Mucosa of stomach (tissue), 1 donor: ENCODE measurements around the gene GDPGP1.
"Not testable (repeated sequence)": the region's sequence is repeated elsewhere in the genome, so short reads cannot be mapped to it uniquely, and the experiment has no call there.

ENCODE experiments used
- H3K27me3 ChIP-seq: one replicate; pipeline ENCODE4 v1.7.0; 2013; ENCODE audit warnings: mild to moderate bottlenecking, low read length; ENCODE audit not compliant: control insufficient read depth, insufficient read depth
- H3K36me3 ChIP-seq: one replicate; pipeline ENCODE4 v1.7.0; 2013; ENCODE audit warnings: low read length; ENCODE audit not compliant: control insufficient read depth, insufficient read depth
- H3K4me1 ChIP-seq: one replicate; pipeline ENCODE4 v1.7.0; 2013; ENCODE audit warnings: mild to moderate bottlenecking, low read length; ENCODE audit not compliant: control insufficient read depth, insufficient read depth
- H3K4me3 ChIP-seq: one replicate; pipeline ENCODE4 v1.7.0; 2013; ENCODE audit warnings: low read length
- H3K9ac ChIP-seq: one replicate; pipeline ENCODE4 v1.7.0; 2013; ENCODE audit warnings: mild to moderate bottlenecking, low read length, moderate library complexity
- H3K9me3 ChIP-seq: one replicate; pipeline ENCODE4 v1.7.0; 2013; ENCODE audit warnings: mild to moderate bottlenecking, low read length, moderate library complexity; ENCODE audit not compliant: control insufficient read depth
- donor health status: Pancreatic carcinoma.

The GDPGP1 gene, protein sequence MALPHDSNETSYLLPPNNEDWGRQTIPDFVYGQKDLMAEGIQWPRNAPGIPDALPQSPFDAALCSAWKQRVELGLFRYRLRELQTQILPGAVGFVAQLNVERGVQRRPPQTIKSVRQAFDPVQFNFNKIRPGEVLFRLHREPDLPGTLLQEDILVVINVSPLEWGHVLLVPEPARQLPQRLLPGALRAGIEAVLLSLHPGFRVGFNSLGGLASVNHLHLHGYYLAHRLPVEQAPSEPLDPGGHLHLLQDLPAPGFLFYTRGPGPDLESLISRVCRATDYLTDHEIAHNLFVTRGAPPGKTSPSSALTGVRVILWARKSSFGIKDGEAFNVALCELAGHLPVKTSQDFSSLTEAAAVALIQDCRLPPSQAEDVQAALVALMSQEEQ

DNA sequence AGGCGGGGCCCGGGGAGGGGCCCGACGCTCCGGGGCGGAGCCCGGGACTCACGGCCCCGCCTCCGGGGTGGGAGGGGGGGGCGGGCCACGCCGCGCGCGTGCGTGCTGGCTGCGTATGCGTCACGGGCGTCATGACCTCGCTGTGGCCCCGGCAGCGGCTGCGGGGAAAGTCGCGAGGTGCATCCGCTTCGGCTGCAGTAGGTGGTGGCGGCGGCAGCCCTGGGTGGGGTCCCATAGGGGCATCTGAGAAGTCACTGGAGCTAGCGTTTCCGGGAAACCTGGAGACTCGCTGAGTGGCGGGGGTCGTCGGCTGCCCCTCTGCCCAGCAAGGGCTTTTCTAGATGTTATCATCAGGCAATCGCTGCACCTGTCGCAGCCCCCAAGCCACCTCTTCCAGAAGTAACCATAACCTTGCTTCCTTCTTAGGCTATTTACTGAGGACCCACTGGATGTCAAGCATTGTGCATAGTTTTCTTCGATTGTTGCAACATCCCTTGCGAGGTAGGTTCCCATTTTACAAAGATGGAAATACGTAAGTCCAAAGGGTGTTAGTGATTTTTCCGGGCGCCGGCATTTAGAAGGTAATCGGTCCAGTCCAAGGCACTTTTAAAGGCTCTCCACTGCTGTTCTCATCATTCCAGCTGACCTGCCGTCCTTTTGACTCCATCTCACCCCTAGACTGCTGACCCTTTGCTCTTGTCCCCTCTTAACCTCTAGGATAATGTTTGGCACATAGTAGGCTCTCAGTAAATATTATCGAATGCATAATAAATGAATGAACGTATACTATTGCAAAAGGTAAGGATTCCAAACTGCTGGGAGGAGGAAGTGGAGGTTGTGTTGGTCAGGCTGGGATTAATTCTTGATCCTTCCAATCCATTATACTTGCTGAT is at the start of gene GDPGP1:
TSS of gene GDPGP1 (plus strand) at position 114 of the 893 bp plus-strand sequence. CDS start 6,700 bp downstream, outside the sequence.
- H3K36me3 ChIP-seq = peaks cover 12% of the 10 kb centered on the region
- H3K4me1 ChIP-seq = peaks cover 44% of the 10 kb centered on the region
- no peaks in the 10 kb centered on the region for H3K27me3 ChIP-seq
- H3K4me3 ChIP-seq = peak within 1 kb of the TSS; percentile 73
- no peaks in the 10 kb centered on the region for H3K9me3 ChIP-seq
- H3K9ac ChIP-seq = peak within 1 kb of the TSS; percentile 83

DNA sequence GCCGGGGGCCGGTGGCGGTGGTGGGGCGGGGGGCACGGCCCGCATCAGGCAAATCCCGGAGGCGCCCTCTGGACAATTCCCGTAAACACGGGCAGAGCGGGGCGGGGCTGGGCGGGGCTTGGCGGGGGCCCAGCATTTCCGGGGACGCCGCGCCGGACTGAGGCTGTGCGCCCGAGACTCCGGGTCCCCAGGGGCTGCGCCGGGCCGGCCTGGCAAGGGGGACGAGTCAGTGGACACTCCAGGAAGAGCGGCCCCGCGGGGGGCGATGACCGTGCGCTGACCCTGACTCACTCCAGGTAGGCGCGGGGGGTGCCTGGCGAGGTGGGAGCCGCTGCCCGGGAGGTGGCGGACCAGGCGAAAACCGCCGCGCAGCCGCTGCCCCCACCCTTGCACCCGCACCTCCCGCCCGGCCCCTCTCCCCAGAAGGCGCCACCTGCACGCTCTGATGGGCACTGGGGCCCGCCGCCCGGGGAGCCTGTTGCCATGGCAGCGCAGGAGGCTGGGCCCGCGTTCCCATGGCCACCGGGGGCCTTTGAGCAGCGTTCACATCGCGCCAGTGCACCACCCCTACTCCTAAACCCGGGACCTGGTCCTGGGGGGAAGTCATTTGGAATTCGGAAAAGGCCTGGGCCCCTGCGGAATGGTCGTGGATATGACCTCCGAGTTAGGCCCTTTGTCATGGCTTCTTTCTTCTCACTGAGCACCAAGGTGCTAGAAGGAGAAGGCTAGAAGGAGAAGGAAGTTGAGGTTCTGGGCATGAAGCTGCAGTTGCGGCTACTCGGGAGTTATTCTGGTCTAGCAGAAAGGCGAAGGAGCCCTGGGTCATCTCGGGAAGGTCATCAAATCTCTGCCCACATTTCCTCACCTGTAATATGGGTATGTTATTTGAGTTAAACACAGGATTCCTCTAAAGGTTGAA is 49.0 kb upstream of the GDPGP1 start:
- Histone ChIP-seq H3K27me3 (no peaks in the 10 kb centered on the region), H3K9me3 (no peaks in the 10 kb centered on the region), H3K36me3 (no peaks in the 10 kb centered on the region), H3K4me1 (peaks cover 35% of the 10 kb centered on the region), H3K4me3 (peak overlapping the region; percentile 82), H3K9ac (peak overlapping the region; percentile 85)

DNA sequence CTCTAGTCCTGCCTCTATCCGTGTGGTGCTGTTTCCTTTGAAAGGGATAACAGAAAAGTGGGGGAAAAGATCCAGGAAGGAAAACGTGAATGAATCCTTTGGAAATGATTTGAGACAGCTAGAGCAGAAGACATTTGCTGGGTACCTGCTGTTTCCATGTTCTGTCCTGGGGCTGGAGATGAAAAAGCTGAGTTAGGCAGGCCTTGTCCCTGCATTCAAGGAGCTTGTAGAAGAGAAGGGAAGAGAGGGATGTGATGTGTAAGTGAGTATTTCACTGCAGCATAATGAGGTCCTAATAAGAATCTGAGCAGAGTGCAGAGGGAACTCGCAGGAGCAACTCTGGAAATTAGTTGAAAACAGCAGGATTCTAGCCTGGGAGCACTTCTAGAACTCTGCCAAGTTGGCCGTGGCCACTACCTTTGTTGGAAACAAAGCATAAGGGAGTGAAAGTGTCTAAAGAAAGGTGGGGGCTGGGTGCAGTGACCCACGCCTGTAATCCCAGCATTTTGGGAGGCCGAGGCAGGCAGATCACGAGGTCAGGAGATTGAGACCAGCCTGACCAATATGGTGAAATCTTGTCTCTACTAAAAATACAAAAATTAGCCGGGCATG is 46.6 kb upstream of the GDPGP1 start:
- Histone ChIP-seq H3K9ac (no peak overlapping the region), H3K27me3 (no peaks in the 10 kb centered on the region), H3K36me3 (no peaks in the 10 kb centered on the region), H3K4me1 (peaks cover 58% of the 10 kb centered on the region), H3K4me3 (no peak overlapping the region), H3K9me3 (no peaks in the 10 kb centered on the region)

DNA sequence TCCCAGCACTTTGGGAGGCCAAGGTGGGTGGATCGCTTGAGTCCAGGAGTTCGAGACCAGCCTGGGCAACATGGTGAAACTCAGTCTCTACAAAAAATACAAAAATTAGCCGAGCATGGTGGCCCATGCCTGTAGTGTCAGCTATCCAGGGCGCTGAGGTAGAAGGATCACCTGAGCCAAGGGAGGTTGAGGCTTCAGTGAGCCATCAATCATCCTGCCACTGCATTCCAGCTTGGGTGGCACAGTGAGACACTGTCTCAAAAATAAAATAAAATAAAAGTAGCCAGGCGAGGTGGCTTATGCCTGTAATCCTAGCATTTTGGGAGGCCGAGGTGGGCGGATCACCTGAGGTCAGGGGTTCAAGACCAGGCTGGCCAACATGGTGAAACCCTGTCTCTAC is 45.9 kb upstream of the GDPGP1 start:
- H3K27me3 ChIP-seq, H3K9me3 ChIP-seq, H3K9ac ChIP-seq, H3K4me3 ChIP-seq, H3K36me3 ChIP-seq: not testable (repeated sequence)
- peaks cover 65% of the 10 kb centered on the region for H3K4me1 ChIP-seq

DNA sequence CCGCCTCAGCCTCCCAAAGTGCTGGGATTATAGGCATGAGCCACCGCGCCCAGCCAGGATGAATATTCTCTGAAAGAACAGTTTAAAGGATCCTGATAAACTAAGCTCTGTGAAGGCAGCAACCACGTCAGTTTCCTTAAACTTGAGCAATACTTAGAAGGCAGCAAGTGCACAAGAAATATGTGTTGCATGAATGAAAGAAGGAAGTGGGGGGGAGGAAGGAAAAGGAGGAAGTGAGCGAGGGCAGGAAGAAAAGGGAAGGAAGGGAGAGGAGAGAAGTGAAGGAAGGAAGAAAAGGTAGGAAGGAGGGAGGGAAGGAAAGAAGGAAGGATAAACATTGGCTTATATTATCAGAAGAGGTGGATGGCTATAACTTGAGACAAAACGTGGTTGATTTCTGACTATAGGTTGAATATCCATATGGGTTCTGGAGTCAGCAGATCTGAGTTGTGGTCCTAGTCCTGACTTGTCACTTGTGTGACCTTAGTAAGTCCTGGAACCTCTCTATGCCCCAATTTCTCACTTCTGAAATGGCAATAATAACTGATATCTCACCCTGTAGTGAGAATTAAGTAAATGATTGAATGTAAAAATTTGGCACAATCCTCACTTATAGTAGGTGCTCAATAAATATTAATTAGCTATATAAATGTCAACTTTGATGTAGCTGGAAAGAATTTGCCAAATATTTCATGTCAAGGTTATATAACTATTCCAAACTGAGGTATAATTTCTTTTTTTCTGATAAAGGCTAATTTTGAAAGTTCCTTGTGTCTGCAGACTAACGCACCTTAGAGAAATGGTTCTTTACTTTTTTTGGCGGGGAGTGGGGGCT is 44.9 kb upstream of the GDPGP1 start:
- Histone ChIP-seq H3K36me3 (no peaks in the 10 kb centered on the region), H3K27me3 (no peaks in the 10 kb centered on the region), H3K9ac (no peak overlapping the region), H3K4me3 (no peak overlapping the region), H3K9me3 (no peaks in the 10 kb centered on the region), H3K4me1 (peaks cover 65% of the 10 kb centered on the region)

DNA sequence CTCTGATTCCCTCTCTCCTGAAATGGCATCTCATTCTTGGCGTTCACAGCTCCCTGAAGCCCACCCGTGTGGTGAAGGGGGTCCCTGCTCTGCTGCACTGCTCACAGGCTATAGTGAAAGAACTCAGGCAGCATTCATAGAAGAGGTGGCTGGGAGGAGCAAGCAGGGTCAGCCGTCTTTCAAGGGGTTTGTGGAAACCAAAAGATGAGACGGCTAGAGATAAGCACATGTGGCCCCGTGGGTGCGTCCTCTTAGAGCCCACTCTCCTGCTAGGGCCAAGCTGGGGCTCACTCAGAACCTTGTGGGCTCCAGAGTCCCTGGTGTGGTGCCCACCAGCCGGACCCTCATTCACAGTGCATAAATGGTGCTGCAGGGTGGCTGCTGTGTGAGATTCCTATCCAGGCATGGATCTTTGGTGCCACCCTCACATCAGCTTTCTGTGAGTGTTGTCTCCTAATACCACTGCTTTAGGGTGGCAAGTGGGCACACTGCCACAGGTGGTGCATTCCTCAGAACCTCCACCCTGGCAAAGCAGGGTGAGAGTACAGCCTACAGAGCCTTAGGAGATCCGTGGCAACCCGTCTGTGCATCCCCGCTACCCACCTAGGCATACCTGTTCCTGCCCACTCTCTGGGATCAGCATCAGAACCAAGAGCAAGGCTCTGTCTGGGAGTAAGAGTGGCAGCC is 44.1 kb upstream of the GDPGP1 start:
- Histone ChIP-seq H3K9ac (no peak overlapping the region), H3K27me3 (no peaks in the 10 kb centered on the region), H3K4me1 (peaks cover 60% of the 10 kb centered on the region), H3K36me3 (no peaks in the 10 kb centered on the region), H3K4me3 (no peak overlapping the region), H3K9me3 (no peaks in the 10 kb centered on the region)

DNA sequence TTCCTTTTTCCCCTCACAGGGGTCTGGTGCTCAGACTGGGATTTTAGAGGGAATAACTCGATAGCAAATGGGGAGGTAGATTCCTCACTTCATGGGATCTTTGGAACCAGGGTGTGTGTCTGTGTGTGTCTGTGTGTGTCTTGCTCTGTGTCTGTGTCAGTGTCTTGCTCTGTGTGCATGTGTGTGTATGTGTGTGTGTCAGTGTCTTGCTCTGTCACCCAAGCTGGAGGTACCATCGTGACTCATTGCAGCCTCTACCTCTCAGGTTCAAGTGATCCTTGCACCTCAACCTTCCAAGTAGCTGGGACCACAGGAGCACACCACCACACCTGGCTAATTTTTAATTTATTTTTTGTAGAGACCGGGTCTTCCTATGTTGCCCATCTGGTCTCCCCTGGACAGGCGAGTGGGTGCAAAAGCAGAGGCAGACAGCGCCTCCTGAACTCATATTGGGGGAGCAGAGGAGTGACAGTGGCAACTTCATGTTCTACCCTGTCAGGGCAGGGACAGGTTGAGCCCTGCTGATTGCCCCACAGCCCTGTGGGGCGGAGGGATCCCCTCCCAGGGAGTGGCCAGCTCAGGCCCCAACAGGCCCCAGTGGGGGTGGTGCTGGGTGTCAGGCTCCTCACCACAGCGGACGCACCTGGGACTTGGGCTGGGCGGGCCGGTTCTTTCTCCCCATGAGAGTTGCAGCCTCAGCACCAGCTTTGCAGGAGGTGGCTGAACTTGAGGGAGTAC is 43.2 kb upstream of the GDPGP1 start:
- Histone ChIP-seq H3K27me3 (no peaks in the 10 kb centered on the region), H3K9ac (peak overlapping the region; percentile 23), H3K9me3 (no peaks in the 10 kb centered on the region), H3K4me3 (no peak overlapping the region), H3K36me3 (no peaks in the 10 kb centered on the region), H3K4me1 (peaks cover 52% of the 10 kb centered on the region)

DNA sequence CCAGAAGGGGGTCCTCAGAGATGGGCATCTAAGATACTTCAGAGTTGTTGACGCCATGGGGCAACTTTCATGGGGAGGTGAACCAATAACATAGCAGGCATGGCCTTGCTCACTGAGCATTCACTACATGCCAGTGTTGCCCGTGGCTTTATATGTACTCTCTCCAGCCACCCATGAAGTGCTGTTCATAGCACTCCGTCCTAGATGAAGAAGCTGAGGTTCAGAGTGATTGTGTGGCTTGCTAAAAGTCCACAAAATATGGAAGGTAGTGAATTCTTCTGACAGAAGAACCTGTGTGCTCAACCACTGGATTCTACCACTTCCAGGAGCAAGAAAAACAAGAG is 42.7 kb upstream of the GDPGP1 start:
- Histone ChIP-seq H3K4me1 (peaks cover 47% of the 10 kb centered on the region), H3K27me3 (no peaks in the 10 kb centered on the region), H3K9ac (peak overlapping the region; percentile 23), H3K4me3 (no peak overlapping the region), H3K36me3 (no peaks in the 10 kb centered on the region), H3K9me3 (no peaks in the 10 kb centered on the region)

DNA sequence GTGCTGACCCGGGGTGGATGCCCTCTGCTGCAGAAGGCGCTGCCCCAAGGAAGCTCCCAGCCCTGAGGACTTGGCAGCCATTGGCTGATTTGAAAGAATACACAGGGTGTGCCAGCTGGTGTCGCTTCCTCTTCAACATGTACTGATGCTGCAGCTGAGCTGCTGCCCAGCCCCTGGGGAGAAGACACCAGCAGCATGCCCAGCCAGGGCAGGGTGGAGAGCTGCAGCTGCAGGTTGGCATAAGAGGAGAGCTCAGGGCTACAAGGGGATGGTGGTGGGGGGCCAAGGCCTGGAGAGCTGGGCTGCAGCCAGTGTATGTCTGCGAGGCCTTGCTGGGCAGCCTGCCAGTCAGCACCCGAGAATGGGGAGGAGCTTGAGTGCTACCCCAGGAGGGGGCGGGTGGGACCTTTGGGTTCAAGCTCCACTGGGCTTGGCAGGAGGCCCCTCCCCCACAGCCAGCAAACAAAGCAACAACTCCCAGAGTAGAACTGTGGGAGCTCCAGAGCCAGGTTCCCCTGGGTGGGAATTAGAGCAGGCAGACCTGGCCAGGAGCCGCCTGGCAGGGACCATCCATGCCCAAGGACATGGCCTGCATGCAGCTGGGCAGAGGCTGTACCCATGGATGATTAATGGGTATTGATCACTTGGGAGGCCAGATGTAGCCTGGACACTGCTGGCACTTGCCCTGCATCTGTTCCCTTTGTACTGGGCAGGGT is 42.1 kb upstream of the GDPGP1 start:
- Histone ChIP-seq H3K4me3 (no peak overlapping the region), H3K36me3 (no peaks in the 10 kb centered on the region), H3K27me3 (no peaks in the 10 kb centered on the region), H3K9ac (peak overlapping the region; percentile 17), H3K9me3 (no peaks in the 10 kb centered on the region), H3K4me1 (peaks cover 46% of the 10 kb centered on the region)
